ENCODE data around the gene SLC35B4.
A peak's percentile ranks its signal among the peaks of the same experiment; 100 is the strongest.

The SLC35B4 gene

GRCh38 chr7:134262322-134262721, 54.4 kb downstream of the SLC35B4 start:
- no peak overlapping the region for H3K4me3 ChIP-seq (replicated peaks; ENCODE audit: low read depth, low read length)
- DNase-seq (ENCODE audit: low read depth) = no peak
- TF ChIP-seq, protein P1, sequence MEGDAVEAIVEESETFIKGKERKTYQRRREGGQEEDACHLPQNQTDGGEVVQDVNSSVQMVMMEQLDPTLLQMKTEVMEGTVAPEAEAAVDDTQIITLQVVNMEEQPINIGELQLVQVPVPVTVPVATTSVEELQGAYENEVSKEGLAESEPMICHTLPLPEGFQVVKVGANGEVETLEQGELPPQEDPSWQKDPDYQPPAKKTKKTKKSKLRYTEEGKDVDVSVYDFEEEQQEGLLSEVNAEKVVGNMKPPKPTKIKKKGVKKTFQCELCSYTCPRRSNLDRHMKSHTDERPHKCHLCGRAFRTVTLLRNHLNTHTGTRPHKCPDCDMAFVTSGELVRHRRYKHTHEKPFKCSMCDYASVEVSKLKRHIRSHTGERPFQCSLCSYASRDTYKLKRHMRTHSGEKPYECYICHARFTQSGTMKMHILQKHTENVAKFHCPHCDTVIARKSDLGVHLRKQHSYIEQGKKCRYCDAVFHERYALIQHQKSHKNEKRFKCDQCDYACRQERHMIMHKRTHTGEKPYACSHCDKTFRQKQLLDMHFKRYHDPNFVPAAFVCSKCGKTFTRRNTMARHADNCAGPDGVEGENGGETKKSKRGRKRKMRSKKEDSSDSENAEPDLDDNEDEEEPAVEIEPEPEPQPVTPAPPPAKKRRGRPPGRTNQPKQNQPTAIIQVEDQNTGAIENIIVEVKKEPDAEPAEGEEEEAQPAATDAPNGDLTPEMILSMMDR (IDR thresholded peaks at IDR 0.05; ENCODE audit: low read length, missing control alignments) = no peak

GRCh38 chr7:134255814-134256213, 60.9 kb downstream of the SLC35B4 start:
- H3K4me3 ChIP-seq (replicated peaks; ENCODE audit: low read depth, low read length) = no peak overlapping the region
- TF ChIP-seq, protein P1 (IDR thresholded peaks at IDR 0.05; ENCODE audit: low read length, missing control alignments) = no peak
- no peak for DNase-seq (ENCODE audit: low read depth)

DNA sequence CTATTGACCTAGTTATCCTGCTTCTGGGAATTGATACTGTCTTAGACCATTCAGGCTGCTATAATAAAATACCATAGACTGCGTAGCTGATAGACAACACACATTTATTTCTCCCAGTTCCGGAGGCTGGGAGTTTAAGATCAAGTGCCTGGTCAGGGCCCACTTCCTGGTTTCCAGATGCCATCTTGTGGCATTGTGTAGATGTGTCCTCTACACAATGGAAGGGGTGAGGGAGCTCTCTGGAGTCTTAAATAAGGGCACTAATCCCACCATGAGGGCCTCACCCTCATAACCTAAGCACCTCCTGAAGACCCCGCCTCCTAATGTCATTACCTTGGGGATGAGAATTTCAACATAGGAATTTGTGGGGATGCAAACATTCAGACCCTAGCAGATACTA, 62.4 kb downstream of the SLC35B4 start:
- H3K4me3 ChIP-seq (replicated peaks; ENCODE audit: low read depth, low read length) = no peak overlapping the region
- DNase-seq (ENCODE audit: low read depth) = peak; percentile 3
- TF ChIP-seq, protein P1 (IDR thresholded peaks at IDR 0.05; ENCODE audit: low read length, missing control alignments) = no peak

- no peak overlapping the region for H3K4me3 ChIP-seq (replicated peaks; ENCODE audit: low read depth, low read length)
- TF ChIP-seq, protein P1 (IDR thresholded peaks at IDR 0.05; ENCODE audit: low read length, missing control alignments) = no peak
- DNase-seq (ENCODE audit: low read depth) = no peak
Measured at GRCh38 chr7:134248196-134248595, 68.5 kb downstream of the SLC35B4 start.

- no peak for DNase-seq (ENCODE audit: low read depth)
- TF ChIP-seq, protein P1 (IDR thresholded peaks at IDR 0.05; ENCODE audit: low read length, missing control alignments) = no peak
Measured at GRCh38 chr7:134246761-134247160, 70.0 kb downstream of the SLC35B4 start.

GRCh38 chr7:134246347-134246746, 70.4 kb downstream of the SLC35B4 start:
- no peak overlapping the region for H3K4me3 ChIP-seq (replicated peaks; ENCODE audit: low read depth, low read length)
- DNase-seq (ENCODE audit: low read depth) = no peak
- TF ChIP-seq, protein P1 (IDR thresholded peaks at IDR 0.05; ENCODE audit: low read length, missing control alignments) = no peak

More at GRCh38 chr7:134246761-134247160, 70.0 kb downstream of the SLC35B4 start:
- no peak overlapping the region for H3K4me3 ChIP-seq (replicated peaks; ENCODE audit: low read depth, low read length)

DNA sequence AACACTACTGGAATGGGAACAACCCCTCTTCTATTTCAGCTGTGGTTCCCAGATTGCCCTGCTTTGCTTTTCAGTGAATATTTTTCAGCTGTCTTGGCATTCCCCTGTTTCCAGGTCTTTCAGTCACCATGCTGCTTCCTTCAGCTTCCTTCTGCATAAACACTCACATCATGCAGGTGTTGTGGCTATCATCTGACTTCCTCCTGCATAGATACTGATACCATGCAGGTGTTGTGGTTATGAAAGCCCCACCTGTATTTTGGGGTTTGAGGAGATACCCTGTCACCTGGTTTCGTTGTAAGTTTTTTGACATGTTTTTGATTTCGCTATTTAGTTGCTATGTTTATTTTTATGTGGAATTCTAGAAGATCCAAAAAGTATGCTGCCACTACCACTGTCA, 71.5 kb downstream of the SLC35B4 start:
- TF ChIP-seq, protein P1 (IDR thresholded peaks at IDR 0.05; ENCODE audit: low read length, missing control alignments) = no peak
- DNase-seq (ENCODE audit: low read depth) = no peak
- no peak overlapping the region for H3K4me3 ChIP-seq (replicated peaks; ENCODE audit: low read depth, low read length)

All from fibroblast of pulmonary artery (primary cell).